Measurements from ENCODE around the gene SGTB. TPM values are rescaled to one million over a fixed set of nuclear protein-coding genes. Genes with fewer than 3 reads are reported as not detected.
A peak's percentile ranks its signal among the peaks of the same experiment; 100 is the strongest.

Gene SGTB
- total and polyA plus RNA-seq, 7 experiments from 2014 or later = 12.8 to 59.5 (median 41.6) TPM

DNA sequence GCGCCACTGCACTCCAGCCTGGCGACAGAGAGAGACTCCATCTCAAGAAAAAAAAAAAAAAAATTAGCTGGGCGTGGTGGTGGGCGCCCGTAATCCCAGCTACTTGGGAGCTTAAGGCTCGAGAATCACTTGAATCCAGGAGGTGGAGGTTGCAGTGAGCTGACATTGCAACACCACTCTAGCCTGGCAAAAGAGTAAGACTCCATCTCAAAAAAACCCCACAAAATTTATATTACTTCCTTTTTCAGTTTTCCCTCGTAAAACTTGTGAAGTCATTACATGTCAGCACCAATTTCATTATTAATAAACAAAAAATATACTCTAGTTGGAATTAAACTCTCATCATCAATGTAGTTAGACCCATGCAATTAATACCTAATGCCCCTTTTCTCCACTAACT, 53.2 kb downstream of the SGTB start:
- Mint-ChIP-seq H3K4me3 (no peak overlapping the region), H3K27me3 (no peaks in the 10 kb centered on the region), H3K9me3 (peaks cover 0 to 2% (median 0%) of the 10 kb centered on the region in 11 donors), H3K36me3 (peaks cover 8 to 33% (median 11%) of the 10 kb centered on the region in 5 donors), H3K27ac (no peak overlapping the region), H3K4me1 (peaks cover 0 to 5% (median 4%) of the 10 kb centered on the region in 7 donors)
- Histone ChIP-seq H3K36me3 (ENCODE audit: control insufficient read depth in 2 of 3, insufficient read depth in 3 of 3, low read length in 3 of 3) (peaks cover 22 to 67% (median 26%) of the 10 kb centered on the region in 3 experiments), H3K4me3 (ENCODE audit: low read length) (no peak overlapping the region), H3K27ac (ENCODE audit: low read depth, low read length) (no peak overlapping the region), H3K27me3 (ENCODE audit: control insufficient read depth in 2 of 2, insufficient read depth in 2 of 2, low read length in 2 of 2) (no peaks in the 10 kb centered on the region), H3K4me1 (ENCODE audit: control insufficient read depth in 2 of 2, insufficient read depth in 2 of 2, low read length in 2 of 2) (no peaks in the 10 kb centered on the region), H3K9me3 (ENCODE audit: control insufficient read depth in 2 of 3, low read length in 3 of 3) (no peaks in the 10 kb centered on the region)
- no peak for ATAC-seq
- no peak for DNase-seq
- CTCF ChIA-PET = interaction anchor here (0.8 kb wide), 1 partner anchor 1498 kb away, joined by 3 read pairs; no protein-coding TSS in a partner anchor
- POLR2A ChIA-PET = no interaction called here
- intact Hi-C loops (cut with micrococcal nuclease) = no loop called here

DNA sequence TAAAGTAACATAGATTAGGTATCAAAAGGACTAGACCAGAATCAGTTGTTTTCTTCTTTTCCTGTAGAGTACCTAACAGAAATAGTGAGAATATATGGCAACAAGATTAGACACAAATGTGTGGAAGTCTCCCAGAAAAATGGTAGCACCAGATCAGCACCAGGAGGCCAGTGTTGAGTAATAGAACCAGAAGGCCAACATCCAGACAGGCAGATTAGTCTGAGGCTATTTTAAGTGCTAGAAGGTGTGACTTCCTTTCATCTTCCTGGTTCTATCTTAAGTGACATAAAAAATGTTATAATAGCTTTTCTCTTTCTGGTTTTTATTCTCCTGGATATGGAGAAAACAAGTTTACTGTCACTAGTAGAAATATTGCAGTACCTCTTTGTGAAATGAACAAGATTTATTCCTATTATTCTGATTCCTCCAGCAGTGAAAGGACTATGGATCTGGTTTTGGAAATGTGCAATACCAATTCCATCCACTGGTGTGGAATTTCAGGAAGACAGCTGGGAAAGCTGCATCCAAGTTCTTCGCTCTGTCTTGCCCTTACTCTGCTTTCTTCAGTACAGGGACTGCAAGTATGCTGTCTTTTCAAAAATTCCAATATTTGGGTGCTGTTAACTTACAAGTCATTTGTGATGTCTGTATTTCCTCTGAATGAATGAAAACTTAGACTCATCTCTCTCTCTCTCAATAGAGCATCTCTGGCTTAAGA, 57.9 kb downstream of the SGTB start:
- Histone ChIP-seq H3K9me3 (ENCODE audit: control insufficient read depth in 2 of 3, low read length in 3 of 3) (no peaks in the 10 kb centered on the region), H3K36me3 (ENCODE audit: control insufficient read depth in 2 of 3, insufficient read depth in 3 of 3, low read length in 3 of 3) (peaks cover 4 to 36% (median 8%) of the 10 kb centered on the region in 3 experiments), H3K27me3 (ENCODE audit: control insufficient read depth in 2 of 2, insufficient read depth in 2 of 2, low read length in 2 of 2) (no peaks in the 10 kb centered on the region), H3K4me3 (ENCODE audit: low read length) (no peak overlapping the region), H3K27ac (ENCODE audit: low read depth, low read length) (no peak overlapping the region), H3K4me1 (ENCODE audit: control insufficient read depth in 2 of 2, insufficient read depth in 2 of 2, low read length in 2 of 2) (no peaks in the 10 kb centered on the region)
- Mint-ChIP-seq H3K9me3 (peaks cover 0 to 2% (median 0%) of the 10 kb centered on the region in 11 donors), H3K4me1 (peaks cover 2 to 8% (median 5%) of the 10 kb centered on the region in 7 donors), H3K36me3 (peaks cover 5 to 25% (median 12%) of the 10 kb centered on the region in 5 donors), H3K27ac (peak overlapping the region in 4 of 9 donors; percentile 41 to 85 (median 58)), H3K27me3 (no peaks in the 10 kb centered on the region), H3K4me3 (no peak overlapping the region)
- intact Hi-C loops (cut with micrococcal nuclease) = no loop called here
- ATAC-seq (no peak), DNase-seq (no peak)
- POLR2A ChIA-PET = no interaction called here
- CTCF ChIA-PET = no interaction called here

DNA sequence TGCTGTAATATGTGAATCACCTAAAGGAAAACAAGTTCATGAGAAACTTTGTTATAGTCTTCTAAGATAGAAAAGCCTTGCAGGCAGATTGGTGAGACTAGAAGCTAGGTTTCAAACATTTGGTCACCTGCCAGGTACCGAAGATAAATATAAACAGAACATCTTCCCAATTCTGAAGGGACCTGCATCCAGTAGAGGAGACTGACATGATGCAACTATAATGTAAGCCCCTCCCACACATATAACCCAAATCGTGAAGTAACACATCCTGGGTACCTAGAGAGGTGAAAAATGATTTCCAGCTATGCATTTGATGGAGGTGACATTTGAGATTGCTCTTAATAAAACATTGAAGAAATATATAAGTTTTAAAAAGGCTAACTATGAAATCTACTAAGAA, 67.2 kb downstream of the SGTB start:
- Mint-ChIP-seq H3K27me3 (no peaks in the 10 kb centered on the region), H3K4me3 (no peak overlapping the region), H3K36me3 (peaks cover 0 to 22% (median 9%) of the 10 kb centered on the region in 5 donors), H3K9me3 (no peaks in the 10 kb centered on the region), H3K27ac (no peak overlapping the region), H3K4me1 (no peaks in the 10 kb centered on the region)
- DNase-seq (no peak), ATAC-seq (no peak)
- ChIA-PET POLR2A (no interaction called here), CTCF (no interaction called here)
- no peak overlapping the region for H3K4me3 ChIP-seq (ENCODE audit: low read length)
- H3K4me1 ChIP-seq (ENCODE audit: control insufficient read depth in 2 of 2, insufficient read depth in 2 of 2, low read length in 2 of 2) = no peaks in the 10 kb centered on the region
- no peaks in the 10 kb centered on the region for H3K27me3 ChIP-seq (ENCODE audit: control insufficient read depth in 2 of 2, insufficient read depth in 2 of 2, low read length in 2 of 2)
- intact Hi-C loops (cut with micrococcal nuclease) = loop anchor here in 1 of 2 donors (5.0 kb wide), 1 partner anchor 37 kb away; no protein-coding TSS in a partner anchor
- no peaks in the 10 kb centered on the region for H3K9me3 ChIP-seq (ENCODE audit: control insufficient read depth in 2 of 3, low read length in 3 of 3)
- H3K36me3 ChIP-seq (ENCODE audit: control insufficient read depth in 2 of 3, insufficient read depth in 3 of 3, low read length in 3 of 3) = peaks cover 0 to 7% (median 0%) of the 10 kb centered on the region in 3 experiments
- H3K27ac ChIP-seq (ENCODE audit: low read depth, low read length) = no peak overlapping the region

DNA sequence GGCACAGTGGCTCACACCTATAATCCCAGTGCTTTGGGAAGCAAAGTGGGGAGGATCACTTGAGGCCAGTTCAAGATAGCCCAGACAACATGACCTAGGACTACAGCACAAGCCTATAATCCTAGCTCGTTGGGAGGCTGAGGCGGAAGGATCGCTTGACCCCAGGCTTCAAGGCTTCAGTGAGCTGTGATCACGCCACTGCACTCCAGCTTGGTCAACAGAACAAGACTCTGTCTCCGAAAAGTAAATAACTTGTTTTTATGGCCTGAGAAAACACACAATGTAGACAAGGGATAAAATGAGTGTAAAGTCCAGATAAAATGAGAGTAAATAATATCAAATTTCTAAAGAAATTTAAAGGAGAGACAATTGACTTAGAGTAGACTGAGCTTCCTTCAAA, 70.8 kb downstream of the SGTB start:
- ATAC-seq (no peak), DNase-seq (no peak)
- Histone ChIP-seq H3K4me3 (ENCODE audit: low read length) (no peak overlapping the region), H3K9me3 (ENCODE audit: control insufficient read depth in 2 of 3, low read length in 3 of 3) (no peaks in the 10 kb centered on the region), H3K36me3 (ENCODE audit: control insufficient read depth in 2 of 3, insufficient read depth in 3 of 3, low read length in 3 of 3) (peaks cover 0 to 7% (median 0%) of the 10 kb centered on the region in 3 experiments), H3K27ac (ENCODE audit: low read depth, low read length) (no peak overlapping the region), H3K4me1 (ENCODE audit: control insufficient read depth in 2 of 2, insufficient read depth in 2 of 2, low read length in 2 of 2) (no peaks in the 10 kb centered on the region), H3K27me3 (ENCODE audit: control insufficient read depth in 2 of 2, insufficient read depth in 2 of 2, low read length in 2 of 2) (no peaks in the 10 kb centered on the region)
- CTCF ChIA-PET = interaction anchor here (0.6 kb wide), 2 partner anchors 90 to 462 kb away, joined by 3 to 4 read pairs; no protein-coding TSS in a partner anchor
- intact Hi-C loops (cut with micrococcal nuclease) = no loop called here
- no peak overlapping the region for H3K27ac Mint-ChIP-seq
- H3K36me3 Mint-ChIP-seq = peaks cover 0 to 33% (median 10%) of the 10 kb centered on the region in 5 donors
- no peak overlapping the region for H3K4me3 Mint-ChIP-seq
- no peaks in the 10 kb centered on the region for H3K27me3 Mint-ChIP-seq
- no peaks in the 10 kb centered on the region for H3K9me3 Mint-ChIP-seq
- POLR2A ChIA-PET = interaction anchor here (0.5 to 1.4 kb wide), 5 partner anchors 11 to 422 kb away, joined by 3 to 4 read pairs (median 3); partner anchors contain the start of genes CENPK and PPWD1
- peaks cover 0 to 5% (median 0%) of the 10 kb centered on the region in 7 donors for H3K4me1 Mint-ChIP-seq

DNA sequence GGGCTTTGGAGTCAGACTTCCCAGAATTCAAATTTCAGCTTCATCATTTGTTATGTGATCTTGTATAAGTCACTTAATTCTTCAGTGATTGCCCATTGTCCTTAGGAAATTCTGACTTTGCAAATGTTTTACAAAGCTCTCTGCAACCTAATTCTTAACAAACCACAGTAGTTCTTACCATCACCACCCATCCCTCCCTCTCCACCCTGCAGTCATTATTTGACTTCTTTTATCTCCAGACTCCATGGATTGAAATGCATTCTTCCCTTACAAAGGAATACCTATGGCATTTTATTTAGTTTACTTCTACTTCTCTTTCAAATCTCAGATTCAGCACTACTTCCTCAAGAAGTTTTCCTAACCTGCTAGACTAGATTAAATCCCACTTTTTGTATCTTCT, 74.0 kb downstream of the SGTB start:
- intact Hi-C loops (cut with micrococcal nuclease) = no loop called here
- Histone ChIP-seq H3K9me3 (ENCODE audit: control insufficient read depth in 2 of 3, low read length in 3 of 3) (no peaks in the 10 kb centered on the region), H3K27me3 (ENCODE audit: control insufficient read depth in 2 of 2, insufficient read depth in 2 of 2, low read length in 2 of 2) (no peaks in the 10 kb centered on the region), H3K4me3 (ENCODE audit: low read length) (no peak overlapping the region), H3K27ac (ENCODE audit: low read depth, low read length) (no peak overlapping the region), H3K36me3 (ENCODE audit: control insufficient read depth in 2 of 3, insufficient read depth in 3 of 3, low read length in 3 of 3) (peaks cover 0 to 7% (median 0%) of the 10 kb centered on the region in 3 experiments), H3K4me1 (ENCODE audit: control insufficient read depth in 2 of 2, insufficient read depth in 2 of 2, low read length in 2 of 2) (no peaks in the 10 kb centered on the region)
- Mint-ChIP-seq H3K27ac (peak overlapping the region in 3 of 9 donors; percentile 3 to 46 (median 4)), H3K36me3 (peaks cover 0 to 31% (median 9%) of the 10 kb centered on the region in 5 donors), H3K9me3 (no peaks in the 10 kb centered on the region), H3K27me3 (no peaks in the 10 kb centered on the region), H3K4me3 (no peak overlapping the region), H3K4me1 (peaks cover 0 to 5% (median 0%) of the 10 kb centered on the region in 7 donors)
- ATAC-seq (no peak), DNase-seq (no peak)
- CTCF ChIA-PET = no interaction called here
- POLR2A ChIA-PET = no interaction called here

DNA sequence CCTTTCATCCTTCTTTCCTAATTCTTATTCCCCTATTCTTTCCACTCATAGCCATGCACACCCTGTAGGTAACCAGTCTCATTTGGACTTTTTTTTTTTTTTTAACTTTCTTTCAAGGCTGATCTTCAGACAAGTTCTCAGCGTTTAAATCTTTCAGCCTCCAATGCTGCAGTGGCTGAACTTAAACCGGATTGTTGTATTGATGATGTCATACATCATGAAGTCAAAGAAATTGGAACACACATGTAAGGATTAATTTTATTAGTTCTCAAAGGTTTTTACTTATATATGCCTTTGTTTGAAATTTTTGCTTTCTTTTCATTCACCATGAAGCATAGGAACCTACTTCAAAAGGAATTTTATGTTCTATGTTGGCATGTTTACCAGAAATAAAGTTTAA, 75.0 kb downstream of the SGTB start:
- Mint-ChIP-seq H3K36me3 (peaks cover 0 to 31% (median 9%) of the 10 kb centered on the region in 5 donors), H3K9me3 (no peaks in the 10 kb centered on the region), H3K4me1 (peaks cover 0 to 5% (median 0%) of the 10 kb centered on the region in 7 donors), H3K27ac (no peak overlapping the region), H3K4me3 (no peak overlapping the region), H3K27me3 (no peaks in the 10 kb centered on the region)
- no peaks in the 10 kb centered on the region for H3K27me3 ChIP-seq (ENCODE audit: control insufficient read depth in 2 of 2, insufficient read depth in 2 of 2, low read length in 2 of 2)
- H3K4me1 ChIP-seq (ENCODE audit: control insufficient read depth in 2 of 2, insufficient read depth in 2 of 2, low read length in 2 of 2) = no peaks in the 10 kb centered on the region
- ATAC-seq (no peak), DNase-seq (no peak)
- H3K27ac ChIP-seq (ENCODE audit: low read depth, low read length) = no peak overlapping the region
- intact Hi-C loops (cut with micrococcal nuclease) = no loop called here
- ChIA-PET POLR2A (no interaction called here), CTCF (interaction anchor here (1.0 kb wide), 1 partner anchor 15 kb away, joined by 3 read pairs; no protein-coding TSS in a partner anchor)
- no peak overlapping the region for H3K4me3 ChIP-seq (ENCODE audit: low read length)
- peaks cover 0 to 7% (median 0%) of the 10 kb centered on the region in 3 experiments for H3K36me3 ChIP-seq (ENCODE audit: control insufficient read depth in 2 of 3, insufficient read depth in 3 of 3, low read length in 3 of 3)
- no peaks in the 10 kb centered on the region for H3K9me3 ChIP-seq (ENCODE audit: control insufficient read depth in 2 of 3, low read length in 3 of 3)
